ENCODE data around the gene BICD2.

The BICD2 gene

GRCh38 chr9:92726348-92726747 is 38.3 kb downstream of the BICD2 start:
- FAIRE-seq: no peak

- no peak for FAIRE-seq
These were observed 38.9 kb downstream of the BICD2 start for GRCh38 chr9:92725766-92726165.

- FAIRE-seq: no peak
These were observed 39.4 kb downstream of the BICD2 start for GRCh38 chr9:92725266-92725545.

DNA sequence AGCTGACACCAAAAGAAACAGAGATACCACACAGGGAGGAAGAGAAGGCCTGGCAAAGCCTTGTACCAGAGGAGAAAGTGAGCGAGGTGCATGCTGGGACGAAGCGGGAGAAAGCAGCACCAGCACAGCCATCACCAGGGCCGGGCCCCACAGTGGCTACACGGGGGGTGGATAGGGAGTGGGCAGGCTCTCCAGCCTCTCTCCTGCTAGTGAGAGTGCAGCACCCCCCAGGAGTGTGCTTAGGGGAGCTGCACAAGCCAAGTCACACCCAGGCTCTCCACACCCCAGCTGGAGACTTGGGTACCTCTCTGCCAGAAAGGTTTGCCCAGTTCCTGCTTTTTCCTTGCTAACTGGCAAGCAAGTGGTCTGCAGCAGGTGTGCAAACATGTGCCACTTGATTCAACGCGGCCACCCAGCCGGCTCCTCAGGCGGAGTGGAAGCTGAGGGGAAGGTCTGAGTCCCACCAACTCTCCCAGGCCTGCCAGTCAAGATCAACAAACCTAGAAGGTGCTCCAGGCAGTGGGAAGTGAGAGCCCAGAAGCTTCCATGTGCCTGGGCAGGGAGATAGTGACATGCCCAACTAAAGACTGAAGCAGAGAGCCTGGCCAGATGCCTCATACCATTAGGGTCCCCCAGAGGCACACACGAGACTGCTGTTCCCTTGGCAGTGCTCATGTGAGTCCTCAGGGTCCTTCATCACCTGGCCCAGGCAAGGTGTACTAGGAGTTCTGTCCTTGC is 39.9 kb downstream of the BICD2 start:
- FAIRE-seq: no peak

GRCh38 chr9:92723801-92724323 is 40.8 kb downstream of the BICD2 start:
- no peak for FAIRE-seq

DNA sequence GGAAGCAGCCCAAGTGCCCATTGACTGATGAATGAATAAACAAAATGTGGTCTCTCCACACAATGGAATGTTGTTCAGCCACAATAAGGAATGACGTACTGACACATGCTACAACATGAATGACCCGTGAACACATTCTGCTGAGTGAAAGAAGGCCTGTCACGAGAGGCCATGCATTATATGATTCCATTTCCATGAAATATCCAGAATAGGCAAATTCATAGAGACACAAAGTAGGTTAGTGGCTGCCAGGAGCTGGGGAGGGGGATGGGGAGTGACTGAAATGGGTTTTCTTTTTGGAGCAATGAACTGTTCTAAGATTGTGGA is 41.4 kb downstream of the BICD2 start:
- FAIRE-seq: no peak

DNA sequence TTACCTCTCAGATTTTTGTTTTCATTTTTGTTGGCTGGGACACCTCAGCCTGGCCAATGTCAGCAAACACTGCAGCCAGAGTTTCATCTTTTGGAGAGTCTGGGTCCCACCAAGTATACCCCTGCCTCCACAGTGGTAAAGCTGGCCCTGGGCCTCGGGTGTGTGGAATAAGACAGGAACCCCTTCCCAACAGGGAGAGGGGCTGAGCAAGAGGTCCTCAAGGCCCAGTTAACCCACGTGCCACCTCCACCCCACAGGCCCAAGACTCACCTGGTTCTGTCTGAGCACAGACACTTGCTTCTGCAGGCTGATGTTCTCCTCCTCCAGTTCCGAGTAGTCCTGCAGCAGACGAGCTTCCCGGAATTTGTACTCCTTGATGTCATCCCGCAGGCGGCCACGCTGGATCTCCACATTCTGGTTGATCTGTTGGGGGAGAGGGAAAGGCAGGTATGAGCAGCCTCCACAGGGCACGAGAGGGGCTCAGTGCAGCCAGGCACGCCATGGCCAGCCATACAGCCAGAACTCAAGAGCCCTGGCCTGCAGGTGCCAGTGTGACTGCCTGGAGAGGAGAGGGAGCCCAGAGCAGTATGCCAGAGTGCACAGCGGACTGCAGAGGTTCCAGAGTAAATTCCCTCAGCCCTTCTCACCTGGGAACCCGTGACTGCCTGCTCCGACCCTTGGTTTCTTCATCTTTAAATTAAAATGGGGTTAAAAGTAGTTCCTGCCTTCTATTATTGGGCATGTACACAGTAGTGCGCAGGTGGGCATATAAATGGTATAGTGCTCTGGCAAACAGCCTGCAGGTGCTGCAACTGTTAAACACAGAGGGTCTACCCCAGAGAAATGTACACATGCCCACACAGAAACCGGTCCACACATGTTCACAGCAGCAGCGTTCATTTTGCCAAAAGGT is 42.0 kb downstream of the BICD2 start:
- no peak for FAIRE-seq

DNA sequence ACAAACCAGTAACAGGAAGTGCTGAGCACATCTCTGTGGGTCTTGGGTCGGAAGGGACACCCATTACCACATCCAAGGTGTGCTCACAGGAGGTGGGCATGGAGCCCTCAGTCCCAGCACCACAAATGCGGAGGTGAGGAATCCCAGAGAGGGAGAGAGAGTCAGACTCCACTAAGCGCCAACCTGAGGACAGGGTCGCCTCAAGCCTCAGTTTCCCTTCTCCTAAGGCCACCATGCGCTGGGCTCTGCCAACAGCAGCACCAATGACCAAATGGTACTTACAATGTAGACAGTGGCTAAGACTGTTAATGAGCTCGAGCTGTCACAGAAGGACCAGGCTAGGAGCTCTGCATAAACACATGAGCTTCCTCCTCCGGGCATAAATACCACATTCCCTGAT is 43.1 kb downstream of the BICD2 start:
- FAIRE-seq: no peak

- no peak for FAIRE-seq
These were observed 43.7 kb downstream of the BICD2 start for GRCh38 chr9:92720807-92721535.

DNA sequence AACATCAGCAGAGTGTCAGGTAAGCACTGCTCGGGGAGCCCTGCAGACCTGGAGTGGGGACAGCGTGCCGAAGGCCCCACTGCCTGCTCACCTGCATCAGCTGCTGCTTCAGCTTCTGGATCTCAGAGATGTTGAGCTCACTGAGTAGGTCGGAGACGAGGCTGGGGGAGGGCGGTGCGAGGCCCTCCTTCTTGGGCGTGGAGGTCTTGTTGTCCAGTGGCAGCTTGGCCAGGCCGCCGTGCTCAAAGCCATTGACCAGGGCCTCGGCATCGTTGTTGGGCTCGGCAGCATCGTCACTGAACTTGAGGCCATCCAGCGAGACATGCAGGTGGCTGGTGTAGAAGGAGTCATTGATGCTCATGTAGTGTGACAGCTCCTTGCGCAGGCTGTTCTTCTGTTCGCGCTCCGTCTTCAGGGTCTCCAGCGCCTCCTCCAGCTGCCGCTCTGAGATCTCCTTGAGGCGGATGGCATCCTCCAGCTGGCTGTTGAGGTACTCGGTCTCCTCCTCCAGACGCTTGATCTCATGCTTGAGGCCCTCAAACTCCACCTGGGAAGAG is 44.3 kb downstream of the BICD2 start:
- FAIRE-seq: no peak

DNA sequence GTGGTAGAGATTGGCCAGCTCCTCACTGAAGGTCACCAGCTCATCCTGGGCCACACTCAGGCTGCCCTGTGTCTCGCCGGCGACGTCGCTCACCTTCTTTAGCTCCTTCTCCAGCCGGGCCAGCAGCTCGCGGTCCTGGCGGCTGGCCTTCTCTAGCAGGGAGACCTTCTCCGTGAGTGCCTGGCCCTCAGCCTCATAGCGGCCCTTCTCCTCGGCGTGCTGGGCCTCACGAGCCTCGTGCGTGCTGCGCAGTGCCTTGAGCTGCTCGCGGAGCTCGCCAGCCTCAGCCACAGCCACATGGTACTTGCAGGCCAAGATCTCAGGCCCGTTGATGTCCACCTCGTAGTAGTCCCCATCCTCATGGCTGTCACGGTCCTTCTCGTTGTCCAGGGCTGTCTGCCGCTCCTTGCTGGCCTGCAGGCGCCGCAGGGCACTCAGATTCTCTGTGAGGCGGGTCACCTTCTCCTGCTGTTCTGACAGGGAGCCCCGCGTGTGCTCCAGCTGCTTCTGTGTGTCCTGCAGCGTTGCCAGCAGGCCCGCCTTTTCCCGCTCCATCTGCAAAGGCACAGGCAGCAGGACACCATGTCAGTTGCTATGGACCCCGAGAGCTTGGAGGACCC is 45.5 kb downstream of the BICD2 start:
- no peak for FAIRE-seq

GRCh38 chr9:92718086-92719001 is 46.3 kb downstream of the BICD2 start:
- FAIRE-seq: no peak

- no peak for FAIRE-seq
These were observed 47.2 kb downstream of the BICD2 start for GRCh38 chr9:92717201-92718085.

DNA sequence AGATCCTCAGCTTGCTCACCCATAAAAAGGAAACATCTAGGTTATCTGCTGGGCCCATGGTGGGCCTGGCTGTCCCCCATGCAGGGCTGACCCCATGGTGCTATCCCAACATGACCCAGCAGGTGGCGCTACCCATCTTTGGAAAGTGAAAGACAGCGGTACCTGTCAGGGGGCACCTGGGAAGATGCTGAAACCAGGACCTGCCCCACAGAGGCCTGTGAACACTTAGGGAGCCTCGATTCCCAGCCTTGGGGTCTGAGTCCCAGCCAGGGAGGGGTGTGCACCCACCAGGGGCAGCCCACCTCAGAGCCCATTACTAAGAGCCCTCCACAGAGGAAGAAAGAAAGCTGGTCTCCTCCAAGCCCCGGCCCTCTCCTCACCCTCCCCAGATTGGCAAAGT is 48.1 kb downstream of the BICD2 start:
- FAIRE-seq: no peak

DNA sequence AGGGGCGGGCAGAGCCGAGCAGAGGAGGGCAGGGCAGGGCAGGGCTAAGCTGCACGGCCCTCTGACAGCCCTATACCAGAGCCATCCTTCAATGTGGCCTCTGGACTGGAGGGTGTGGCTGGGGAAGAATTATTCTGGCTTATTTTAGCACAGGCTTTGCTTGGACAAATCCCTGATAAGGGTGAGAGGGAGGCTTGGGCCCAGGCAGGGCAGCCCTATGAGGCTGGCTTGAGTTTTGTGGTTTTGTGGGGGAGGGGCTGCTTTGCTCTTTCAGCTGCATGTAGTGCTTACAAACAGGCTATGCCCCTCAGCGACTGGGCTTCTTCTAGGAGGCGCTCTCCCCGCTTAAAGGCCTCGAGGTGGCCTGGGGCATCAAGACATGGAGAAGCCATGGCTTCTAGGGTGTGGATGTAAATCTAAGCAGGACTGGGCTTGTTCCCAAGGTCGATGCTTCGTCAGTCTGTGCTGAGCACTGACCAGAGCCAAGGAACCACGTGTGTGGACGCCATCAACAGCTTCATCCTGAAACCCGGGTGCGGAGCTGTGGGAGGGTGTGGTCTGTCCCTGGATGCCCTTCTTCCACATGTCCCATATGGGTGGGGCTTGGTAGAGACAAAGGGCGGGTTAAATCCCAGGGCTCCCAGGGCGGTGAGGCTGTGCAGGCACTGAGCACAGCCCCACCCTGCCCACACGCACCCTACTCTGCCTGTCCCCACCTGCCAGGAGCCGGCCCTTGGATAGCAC is 49.0 kb downstream of the BICD2 start:
- FAIRE-seq: no peak

DNA sequence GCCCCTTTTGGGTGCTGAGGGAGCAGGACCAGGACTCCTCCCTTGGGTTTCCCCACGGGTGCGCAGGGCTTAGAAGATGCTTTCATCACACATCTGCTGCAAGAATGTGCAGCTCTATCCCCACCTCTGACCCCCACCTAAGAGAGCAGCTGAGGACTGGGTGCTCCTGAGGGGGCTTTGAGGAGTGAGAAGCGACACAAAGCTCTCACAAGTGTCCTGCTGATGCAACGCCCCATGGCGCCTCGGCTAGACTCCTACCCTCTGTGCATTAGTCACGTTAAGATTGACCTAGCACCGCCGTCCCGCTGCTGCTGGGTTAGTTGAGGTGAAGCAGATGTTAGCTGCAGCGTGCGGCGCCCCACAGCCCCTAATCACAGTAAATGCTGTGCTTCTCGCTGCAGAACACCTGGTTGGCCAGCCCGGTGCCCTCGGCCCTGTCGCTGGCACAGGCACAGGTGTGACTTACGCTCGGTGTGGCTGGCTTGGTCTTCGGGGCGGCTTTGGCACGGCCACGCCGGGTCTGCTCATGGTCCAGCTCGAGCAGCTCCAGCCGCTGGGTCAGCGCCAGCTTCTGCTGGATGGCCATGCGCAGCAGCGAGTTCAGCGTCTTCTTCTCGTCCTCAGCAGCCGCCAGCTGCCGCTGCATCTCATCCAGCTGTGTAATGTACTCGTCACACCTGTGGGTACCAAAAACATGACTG is 49.7 kb downstream of the BICD2 start:
- FAIRE-seq: no peak

DNA sequence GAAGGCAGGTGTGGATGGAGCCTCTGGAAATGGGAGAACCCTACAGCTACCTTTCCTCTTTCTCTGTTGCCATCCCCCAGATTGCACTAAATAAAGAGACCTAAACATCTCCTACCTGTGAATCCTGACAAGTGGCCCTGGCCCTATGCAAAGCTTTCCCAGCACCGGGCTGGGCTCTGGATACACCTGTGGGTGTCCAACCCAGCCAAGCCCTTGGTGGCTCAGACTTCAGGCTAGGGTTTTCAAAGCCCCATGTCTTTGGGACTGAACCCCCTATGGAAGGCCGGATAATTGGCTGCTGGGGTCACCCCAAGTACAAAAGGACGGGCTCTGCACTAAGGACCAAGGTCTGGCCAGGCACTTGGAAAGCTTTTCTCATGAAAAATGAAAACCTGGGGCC is 50.6 kb downstream of the BICD2 start:
- FAIRE-seq: no peak

- FAIRE-seq: no peak
These were observed 51.1 kb downstream of the BICD2 start for GRCh38 chr9:92713528-92713927.

DNA sequence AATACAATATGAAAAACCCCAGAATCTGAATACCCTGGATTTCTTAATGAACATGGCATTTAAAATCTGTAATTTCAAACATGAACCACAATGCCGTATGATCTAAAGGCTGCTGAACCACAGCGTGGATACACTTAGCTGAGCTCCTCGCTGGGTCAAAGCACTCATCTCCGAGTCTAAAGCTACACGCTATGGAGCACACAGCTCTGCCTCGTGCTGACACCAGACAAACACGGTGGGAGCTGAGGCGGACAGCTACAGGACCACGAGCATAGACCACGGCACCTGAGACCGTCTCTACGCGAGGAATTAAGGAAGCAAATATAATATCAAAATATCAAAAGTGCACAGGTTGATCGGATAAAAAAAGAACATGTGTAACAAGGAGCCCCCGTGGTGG is 51.9 kb downstream of the BICD2 start:
- no peak for FAIRE-seq
